HG03460 (cell line): Measurements from ENCODE around the gene CNTNAP1.
"Not testable (repeated sequence)": the region's sequence is repeated elsewhere in the genome, so short reads cannot be mapped to it uniquely, and the experiment has no call there.

Source experiments
- ATAC-seq: cut with Tn5 transposase; IDR thresholded peaks from one replicate; pipeline ENCODE4 v1.9.1; 2021; ENCODE audit not compliant: unreplicated experiment

The CNTNAP1 gene

DNA sequence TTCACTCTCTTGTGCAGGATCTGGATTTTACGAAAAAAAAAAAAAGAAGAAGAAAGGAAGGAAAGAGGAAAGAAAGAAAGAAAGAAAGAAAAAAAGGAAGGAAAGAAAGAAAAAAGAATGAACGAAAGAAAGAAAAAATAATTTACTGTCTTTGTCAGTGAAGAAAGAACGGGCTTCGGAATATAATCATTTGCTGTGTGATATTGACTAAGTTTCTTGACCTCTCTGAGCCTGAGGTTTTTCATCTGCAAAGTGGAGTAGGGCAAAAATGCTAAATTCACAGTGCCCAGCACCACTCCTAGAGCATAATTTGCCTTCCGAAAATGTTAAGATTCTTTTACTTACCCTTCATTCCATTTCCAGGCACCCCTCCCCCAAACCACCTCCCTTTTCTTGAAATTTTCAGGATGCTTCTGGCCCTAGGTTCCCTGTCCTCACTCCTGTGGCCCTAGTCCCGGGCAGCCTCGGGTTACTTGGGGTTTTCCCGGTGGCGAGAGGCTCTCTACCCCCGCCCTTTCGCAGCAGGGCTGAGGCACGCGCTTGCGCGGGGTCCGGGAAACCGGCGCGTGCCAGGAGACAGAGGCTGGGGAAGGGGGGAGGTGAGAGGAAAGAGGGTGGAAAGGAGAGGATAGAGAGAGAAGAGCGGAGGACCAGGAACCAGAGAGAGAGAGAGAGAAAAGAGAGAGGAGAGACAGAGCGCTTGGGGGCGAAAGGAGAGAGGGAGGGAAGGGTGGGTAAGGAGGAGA, at the start of gene CNTNAP1:
CNTNAP1 (plus strand) TSS at position 556 of the 746 bp plus-strand sequence. CDS start 299 bp downstream, outside the sequence.
- ATAC-seq = no peak

DNA sequence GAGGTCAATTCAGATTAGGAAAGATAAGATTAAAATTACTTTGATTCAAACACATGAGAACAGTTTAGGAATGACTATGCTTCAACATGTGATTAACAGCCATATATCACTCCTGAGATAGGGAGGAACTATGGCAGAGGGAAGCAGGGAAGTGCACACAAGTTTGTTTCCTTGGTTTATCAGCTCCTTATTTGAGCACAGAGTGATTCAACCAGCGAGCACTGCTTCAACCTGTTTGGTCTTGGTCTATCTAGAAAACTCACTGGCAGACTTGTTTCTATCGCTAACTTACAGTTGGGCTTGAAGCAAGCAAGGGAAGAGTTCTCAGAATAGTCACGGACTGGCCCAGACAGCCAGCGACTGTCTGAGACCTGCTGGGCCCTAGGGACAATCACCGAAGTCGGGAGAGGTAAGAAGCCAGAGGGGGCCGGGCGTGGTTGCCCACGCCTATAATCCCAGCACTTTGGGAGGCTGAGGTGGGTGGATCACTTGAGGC, 49.3 kb upstream of the CNTNAP1 start:
- ATAC-seq = no peak

DNA sequence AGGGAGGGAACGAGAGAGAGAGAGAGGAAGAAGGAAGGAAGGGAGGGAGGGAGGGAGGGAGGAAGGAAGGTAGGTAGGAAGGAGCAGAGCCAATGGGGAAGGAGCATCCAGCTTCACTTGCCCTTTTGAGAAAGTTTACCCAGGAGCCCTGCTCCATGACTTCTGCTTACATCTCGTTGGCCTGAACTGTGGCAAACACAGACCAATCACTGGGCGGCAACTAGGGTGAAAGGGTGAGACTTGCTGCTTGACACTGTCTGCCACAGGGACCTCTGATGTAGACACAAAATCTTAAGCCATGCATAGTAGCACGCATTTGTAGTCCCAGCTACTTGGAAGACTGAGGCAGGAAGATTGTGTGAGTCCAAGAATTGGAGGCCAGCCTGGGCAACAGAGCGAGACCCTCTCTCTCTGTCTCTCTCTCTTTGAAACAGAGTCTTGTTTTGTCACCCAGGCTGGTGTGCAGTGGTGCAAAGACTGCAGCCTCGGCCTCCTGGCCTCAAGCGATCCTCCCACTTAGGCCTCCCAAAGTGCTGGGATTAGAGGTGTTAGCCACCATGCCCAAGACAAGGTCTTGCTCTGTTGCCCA, 42.7 kb upstream of the CNTNAP1 start:
- ATAC-seq = no peak

DNA sequence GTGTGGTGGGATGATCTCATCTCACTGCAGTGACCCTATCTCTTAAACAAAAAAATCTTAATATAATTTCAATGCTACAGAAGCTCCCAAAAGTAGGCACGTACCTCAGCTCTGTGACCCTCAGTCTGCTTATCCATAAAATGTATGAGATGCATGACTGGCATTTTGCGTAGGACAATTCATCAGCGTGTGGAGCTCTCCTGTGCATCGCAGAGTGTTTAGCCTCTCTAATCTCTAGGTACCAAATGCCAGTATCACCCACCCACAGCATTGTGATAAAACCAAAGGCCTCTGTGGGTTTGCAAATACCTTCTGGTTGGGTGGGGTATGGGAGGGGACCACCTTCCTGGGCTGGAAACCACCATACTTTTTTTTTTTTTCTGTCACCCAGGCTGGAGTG, 42.2 kb upstream of the CNTNAP1 start:
- no peak for ATAC-seq

DNA sequence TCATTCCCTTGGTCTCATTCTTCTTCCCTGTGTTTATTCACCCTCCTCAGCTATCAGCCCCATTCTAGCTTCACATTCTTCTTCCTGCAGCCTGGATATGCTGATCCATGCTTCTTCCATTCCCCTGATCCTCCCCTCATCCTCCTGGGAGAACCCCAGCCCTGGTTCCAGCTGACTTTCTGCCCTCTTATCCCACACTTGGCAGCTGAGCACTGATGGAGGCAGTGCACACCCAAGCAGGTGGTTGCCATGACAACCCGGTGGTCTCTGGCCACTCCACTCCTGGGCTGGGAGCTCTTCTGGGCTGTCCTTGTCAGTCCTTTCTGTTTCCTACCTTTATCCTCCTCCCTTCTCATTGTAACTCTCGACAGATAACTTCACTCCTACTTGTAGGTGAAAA, 40.0 kb upstream of the CNTNAP1 start:
- no peak for ATAC-seq

GRCh38 chr17:42647778-42648177, 34.6 kb upstream of the CNTNAP1 start:
- ATAC-seq = no peak

DNA sequence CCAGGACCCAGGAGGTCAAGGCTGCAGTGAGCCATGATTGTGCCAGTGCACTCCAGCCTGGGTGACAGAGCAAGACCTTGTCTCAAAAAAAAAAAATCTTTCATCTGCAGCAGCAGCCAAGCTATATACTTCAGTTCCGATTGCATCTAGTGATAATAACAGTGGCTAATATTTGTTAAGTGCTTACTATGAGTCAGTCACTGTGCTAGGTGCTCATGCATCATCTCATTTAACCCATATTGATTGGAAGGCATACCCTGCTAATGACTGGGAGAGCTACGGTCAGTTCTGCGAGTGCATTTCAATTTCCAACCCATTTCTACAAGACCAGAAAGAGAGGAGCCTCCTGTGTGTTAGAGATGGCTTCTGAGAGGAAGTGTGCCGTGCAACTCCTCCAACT, 30.9 kb upstream of the CNTNAP1 start:
- no peak for ATAC-seq

DNA sequence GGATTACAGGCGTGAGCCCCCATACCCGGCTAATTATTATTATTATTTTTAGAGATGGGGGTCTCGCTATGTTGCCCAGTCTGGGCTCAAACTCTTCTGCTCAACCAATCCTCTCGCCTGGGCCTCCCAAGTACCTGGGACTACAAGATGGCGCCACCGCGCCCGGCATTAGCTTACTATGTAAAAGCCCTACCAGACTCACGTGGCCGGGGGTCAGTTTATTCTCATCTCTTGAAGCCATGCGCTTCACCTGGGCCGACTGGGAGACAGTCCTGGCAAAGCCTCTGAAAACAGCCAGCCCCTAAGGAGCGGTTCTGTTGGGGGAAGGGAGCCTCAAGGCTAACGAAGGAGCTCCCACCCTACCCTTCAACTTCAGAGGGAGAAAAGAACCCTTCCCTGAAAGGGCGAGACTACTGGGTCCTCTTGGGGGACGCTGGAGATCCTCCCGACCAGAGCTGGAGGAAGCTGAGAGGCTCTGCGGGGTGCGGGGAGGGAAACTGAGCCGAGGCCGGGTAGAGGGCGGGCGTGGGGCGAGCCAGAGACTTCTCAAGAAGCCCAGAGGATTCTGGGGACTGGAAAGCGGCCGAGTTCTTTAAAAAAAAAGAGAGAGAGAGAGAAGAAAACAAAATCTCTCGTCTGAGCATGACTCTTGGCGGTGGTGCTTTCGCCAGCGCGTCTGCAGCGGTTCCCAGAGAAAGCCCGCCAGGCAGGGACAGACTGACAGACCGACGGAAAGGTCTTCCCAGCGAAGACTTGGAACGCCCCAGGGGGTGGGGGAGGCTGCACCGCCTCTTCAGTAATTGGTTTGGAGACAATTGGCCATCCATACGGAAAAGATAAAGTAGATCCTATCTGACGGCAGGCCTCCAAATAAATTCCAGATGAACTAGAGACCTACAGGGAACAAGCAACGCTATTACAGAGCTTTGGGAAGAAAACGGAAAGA, 28.9 kb upstream of the CNTNAP1 start:
- ATAC-seq = no peak

GRCh38 chr17:42655528-42655927, 26.8 kb upstream of the CNTNAP1 start:
- ATAC-seq = no peak

- ATAC-seq = no peak
Observed at GRCh38 chr17:42657824-42658588, 24.3 kb upstream of the CNTNAP1 start.

GRCh38 chr17:42659079-42659931, 23.0 kb upstream of the CNTNAP1 start, which contains the start of gene TUBG2:
Gene TUBG2 (plus strand): TSS chr17:42659284. CDS start chr17:42659504, 220 bp downstream.
- ATAC-seq = no peak

DNA sequence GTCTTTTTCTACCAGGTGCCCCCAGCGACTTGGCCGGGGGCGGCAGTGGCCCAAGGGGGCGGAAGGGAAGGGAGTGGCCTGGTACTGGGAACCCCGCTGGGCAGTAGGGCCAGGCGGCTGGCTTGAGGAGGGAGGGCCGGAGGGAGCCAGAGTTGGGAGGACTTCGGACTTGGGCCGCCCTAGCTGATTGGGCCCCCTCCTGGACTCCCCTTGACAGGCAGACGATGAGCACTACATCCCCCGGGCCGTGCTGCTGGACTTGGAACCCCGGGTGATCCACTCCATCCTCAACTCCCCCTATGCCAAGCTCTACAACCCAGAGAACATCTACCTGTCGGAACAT, 22.4 kb upstream of the CNTNAP1 start:
- not testable (repeated sequence) for ATAC-seq

DNA sequence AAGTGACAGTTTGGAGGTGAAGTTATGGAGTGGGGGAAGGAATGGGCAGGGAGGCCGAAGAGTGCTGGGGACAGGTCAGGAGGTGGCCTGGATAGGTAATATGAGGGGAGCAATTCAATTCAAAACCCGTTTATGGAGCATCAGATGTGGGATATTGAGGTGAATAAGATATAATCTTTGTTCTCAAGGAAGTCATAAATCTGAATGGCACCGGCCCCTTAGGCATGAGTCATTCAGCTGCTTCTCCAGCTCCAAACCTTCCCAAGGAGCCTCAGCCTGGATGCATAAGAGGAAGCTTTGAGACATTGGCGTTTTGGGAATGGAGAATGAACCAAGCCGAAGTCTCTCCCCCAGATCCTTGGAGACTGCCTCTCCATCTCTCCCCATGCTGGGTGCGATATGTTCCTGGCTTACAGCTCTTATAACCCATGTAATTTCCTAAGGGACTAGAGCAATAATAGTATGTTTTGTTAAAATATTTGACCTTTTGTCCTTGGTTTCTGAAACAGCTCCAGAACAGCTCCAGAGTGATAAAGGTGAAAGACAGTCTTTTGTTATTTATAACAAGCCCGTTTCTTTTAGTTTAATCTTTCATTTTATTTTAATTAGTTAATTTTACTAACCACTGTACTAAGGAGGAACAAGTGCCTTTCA, 21.5 kb upstream of the CNTNAP1 start:
- no peak for ATAC-seq

DNA sequence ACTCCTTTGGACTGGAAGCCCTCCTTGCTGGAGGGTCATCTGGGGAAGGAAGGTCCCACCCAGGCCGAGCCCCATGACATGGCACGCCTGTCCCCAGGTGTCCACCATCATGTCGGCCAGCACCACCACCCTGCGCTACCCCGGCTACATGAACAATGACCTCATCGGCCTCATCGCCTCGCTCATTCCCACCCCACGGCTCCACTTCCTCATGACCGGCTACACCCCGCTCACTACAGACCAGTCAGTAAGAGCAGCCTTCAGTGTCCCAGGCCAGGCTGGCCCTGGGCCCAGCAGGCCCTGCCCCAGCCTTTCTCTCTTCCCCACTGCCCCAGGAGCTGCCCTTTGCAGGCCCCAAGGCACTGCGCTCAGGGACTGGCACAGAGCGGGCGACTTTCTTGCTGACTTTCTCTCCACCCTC, 16.7 kb upstream of the CNTNAP1 start:
- no peak for ATAC-seq

GRCh38 chr17:42666126-42666525, 16.2 kb upstream of the CNTNAP1 start:
- ATAC-seq = not testable (repeated sequence)

GRCh38 chr17:42667088-42667951, 15.0 kb upstream of the CNTNAP1 start:
- no peak for ATAC-seq

DNA sequence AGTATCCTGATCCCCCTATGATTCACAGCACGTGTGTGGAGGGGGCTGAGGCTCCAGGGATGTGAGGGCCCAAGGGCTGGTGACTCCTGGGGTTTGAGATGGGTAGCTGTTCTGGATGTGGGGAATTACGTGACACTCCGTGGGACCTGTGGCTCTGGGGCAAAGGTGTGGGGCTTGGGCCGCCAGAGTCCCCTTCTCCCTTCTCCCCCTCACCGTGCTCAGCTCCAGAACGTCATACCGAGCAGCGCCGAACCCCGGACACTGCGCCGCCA, 12.7 kb upstream of the CNTNAP1 start:
- no peak for ATAC-seq

DNA sequence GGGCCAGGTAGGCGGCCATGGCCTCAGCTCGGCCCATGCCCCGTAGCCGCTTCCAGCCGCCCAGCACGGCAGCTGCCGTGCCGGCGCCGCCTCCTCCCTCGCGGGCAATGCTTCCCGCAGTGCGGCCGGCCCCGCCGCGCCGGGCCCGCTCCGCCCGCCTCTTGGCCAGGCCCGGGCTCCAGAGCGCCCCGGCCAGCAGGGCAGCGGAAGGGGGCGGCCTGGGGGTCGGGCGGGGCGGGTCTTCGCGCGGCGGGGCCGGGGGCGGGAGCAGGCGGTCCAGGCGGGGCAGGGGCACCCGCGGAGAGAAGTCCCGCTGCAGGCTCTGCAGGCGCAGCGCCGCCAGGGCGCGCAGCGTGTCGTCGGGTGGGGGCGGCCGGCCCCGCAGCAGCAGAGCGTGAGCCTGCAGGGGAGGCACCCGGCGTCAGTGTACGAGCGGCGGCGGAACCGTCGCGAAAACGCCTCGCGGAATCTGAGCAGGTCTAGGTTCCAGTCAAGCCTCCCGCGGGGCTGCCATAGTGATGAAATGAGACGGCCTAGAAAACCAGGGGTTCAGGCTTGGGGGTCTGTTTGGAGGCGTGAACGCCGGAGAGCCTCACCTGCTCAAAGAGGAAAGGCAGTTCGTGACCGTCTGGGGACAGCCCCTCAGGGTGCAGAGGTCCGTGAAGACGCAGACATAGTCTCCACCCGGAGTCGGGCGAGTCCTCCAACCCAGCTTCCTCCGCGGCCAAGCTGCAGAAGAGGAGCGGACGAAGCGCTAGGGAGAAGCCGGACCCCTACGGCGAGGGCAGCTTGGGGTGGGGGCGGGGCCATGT, 12.1 kb upstream of the CNTNAP1 start:
- no peak for ATAC-seq
